NOMO-1 treated with DMSO at 0.1 percent for 48 hours (cell line): ENCODE data around the gene KRTAP13-1.

ENCODE experiments used
- DNase-seq: peaks from one replicate; lab custom pipeline; 2025; ENCODE audit not compliant: unreplicated experiment; lab: John Stamatoyannopoulos, UW

Gene KRTAP13-1

GRCh38 chr21:30395731-30396130 is at the start of gene KRTAP13-1:
TSS of gene KRTAP13-1 (plus strand) at chr21:30396031. CDS start at chr21:30396087, 56 bp downstream.
- no peak for DNase-seq

- DNase-seq: no peak
Observed at GRCh38 chr21:30348506-30348905, 47.3 kb upstream of the KRTAP13-1 start, which contains the start of gene KRTAP23-1. TSS of gene KRTAP23-1 (minus strand) at chr21:30348606. CDS start at chr21:30348606, 0 bp downstream.

GRCh38 chr21:30349572-30349971 is 46.3 kb upstream of the KRTAP13-1 start:
- DNase-seq: no peak

GRCh38 chr21:30351534-30351933 is 44.3 kb upstream of the KRTAP13-1 start:
- no peak for DNase-seq

GRCh38 chr21:30354308-30355005 is 41.4 kb upstream of the KRTAP13-1 start:
- DNase-seq: no peak

- no peak for DNase-seq
Observed at GRCh38 chr21:30355906-30356305, 39.9 kb upstream of the KRTAP13-1 start.

GRCh38 chr21:30372139-30372770 is 23.6 kb upstream of the KRTAP13-1 start, which contains the start of gene KRTAP13-2:
TSS of gene KRTAP13-2 (minus strand) at chr21:30372271. CDS start at chr21:30372213, 58 bp downstream.
- no peak for DNase-seq

- DNase-seq: no peak
Observed at GRCh38 chr21:30382201-30382600, 13.6 kb upstream of the KRTAP13-1 start.

- DNase-seq: no peak
Observed at GRCh38 chr21:30391492-30392025, 4.3 kb upstream of the KRTAP13-1 start.

- DNase-seq: peak; percentile 10
Observed at GRCh38 chr21:30408782-30409494, 13.1 kb downstream of the KRTAP13-1 start.

GRCh38 chr21:30415993-30416392 is 20.2 kb downstream of the KRTAP13-1 start:
- DNase-seq: no peak

GRCh38 chr21:30425826-30426225 is 30.0 kb downstream of the KRTAP13-1 start, which contains the start of gene KRTAP13-3:
TSS of gene KRTAP13-3 (minus strand) at chr21:30425926. CDS start at chr21:30425912, 14 bp downstream.
- DNase-seq: no peak

GRCh38 chr21:30426731-30427130 is 30.9 kb downstream of the KRTAP13-1 start:
- DNase-seq: no peak

- no peak for DNase-seq
Observed at GRCh38 chr21:30430170-30430655, 34.4 kb downstream of the KRTAP13-1 start, which contains the start of gene KRTAP13-4. TSS of gene KRTAP13-4 (plus strand) at chr21:30430220. CDS start at chr21:30430276, 56 bp downstream.

GRCh38 chr21:30434033-30434631 is 38.3 kb downstream of the KRTAP13-1 start:
- DNase-seq: peak; percentile 26

GRCh38 chr21:30437010-30437565 is 41.3 kb downstream of the KRTAP13-1 start:
- DNase-seq: peak; percentile 39

GRCh38 chr21:30439975-30440374 is 44.1 kb downstream of the KRTAP13-1 start, which contains the start of gene KRTAP15-1:
TSS of gene KRTAP15-1 (plus strand) at chr21:30440275. CDS start at chr21:30440328, 53 bp downstream.
- no peak for DNase-seq

- DNase-seq: no peak
Observed at GRCh38 chr21:30443226-30443625, 47.4 kb downstream of the KRTAP13-1 start.

GRCh38 chr21:30444204-30444603 is 48.4 kb downstream of the KRTAP13-1 start:
- no peak for DNase-seq
